Caki2 (cell line): ENCODE measurements around the gene C1QA. TPM values are rescaled to one million over a fixed set of nuclear protein-coding genes. Genes with fewer than 3 reads are reported as not detected.

Experiments
- DNase-seq: peaks from one replicate; pipeline ENCODE4 v3.0.0-alpha.2; 2015; ENCODE audit warnings: low read depth
- in situ Hi-C: cut with HindIII; loops from 2 replicates; pipeline ENCODE4 v1.10.0; 2016; ENCODE audit warnings: low sequenced_read_pairs, low pct_unique_long_range_greater_than_20kb, mixed read lengths
- total RNA-seq: library from RNA; depleted of rRNA; stranded (reverse); fragments of >200 nt; shearing (Covaris generic); gene quantifications from 2 replicates; pipeline ENCODE4 v1.2.3, GENCODE V29; 2014; ENCODE audit warnings: low replicate concordance; rRNA removed

C1QA gene, protein sequence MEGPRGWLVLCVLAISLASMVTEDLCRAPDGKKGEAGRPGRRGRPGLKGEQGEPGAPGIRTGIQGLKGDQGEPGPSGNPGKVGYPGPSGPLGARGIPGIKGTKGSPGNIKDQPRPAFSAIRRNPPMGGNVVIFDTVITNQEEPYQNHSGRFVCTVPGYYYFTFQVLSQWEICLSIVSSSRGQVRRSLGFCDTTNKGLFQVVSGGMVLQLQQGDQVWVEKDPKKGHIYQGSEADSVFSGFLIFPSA
- not detected in 2 replicates for total RNA-seq

DNA sequence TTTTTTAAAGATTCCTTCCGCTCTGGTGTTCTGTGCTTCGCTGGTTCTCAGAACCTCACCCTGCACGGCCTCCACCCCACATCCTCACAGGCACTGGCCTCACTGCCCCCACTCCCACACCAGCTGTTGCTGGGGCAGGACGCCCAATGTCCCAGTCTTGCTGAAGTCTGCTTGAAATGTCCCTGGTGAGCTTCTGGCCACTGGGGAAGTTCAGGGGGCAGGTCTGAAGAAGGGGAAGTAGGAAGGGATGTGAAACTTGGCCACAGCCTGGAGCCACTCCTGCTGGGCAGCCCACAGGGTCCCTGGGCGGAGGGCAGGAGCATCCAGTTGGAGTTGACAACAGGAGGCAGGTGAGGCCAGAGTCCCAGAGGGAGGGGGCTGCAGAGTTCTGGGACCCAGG is at the start of gene C1QA:
Gene C1QA (plus strand): TSS at position 276 of the 400 bp plus-strand sequence. CDS start 989 bp downstream, outside the sequence.
- DNase-seq: no peak
- in situ Hi-C loops: no loop called here

DNA sequence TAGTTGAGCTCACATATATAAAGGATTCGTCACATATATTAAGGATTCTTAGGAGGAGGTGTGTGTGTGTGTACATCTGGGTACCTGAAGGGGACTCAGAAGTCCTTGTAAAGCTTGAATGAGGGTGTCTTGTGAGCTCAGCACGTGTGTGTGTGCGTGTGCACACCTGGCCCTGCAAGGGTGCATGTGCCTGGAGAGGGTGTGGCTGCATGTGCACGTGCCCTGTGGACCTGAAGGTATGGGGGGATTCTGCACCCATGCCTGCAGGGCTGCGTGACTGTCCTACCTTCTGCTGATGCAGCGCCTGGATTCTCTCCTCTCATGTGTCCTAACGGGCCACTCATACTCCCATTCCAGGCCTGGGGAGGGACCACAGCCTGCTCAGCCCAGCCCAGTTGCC is 49.2 kb upstream of the C1QA start:
- DNase-seq: no peak

DNA sequence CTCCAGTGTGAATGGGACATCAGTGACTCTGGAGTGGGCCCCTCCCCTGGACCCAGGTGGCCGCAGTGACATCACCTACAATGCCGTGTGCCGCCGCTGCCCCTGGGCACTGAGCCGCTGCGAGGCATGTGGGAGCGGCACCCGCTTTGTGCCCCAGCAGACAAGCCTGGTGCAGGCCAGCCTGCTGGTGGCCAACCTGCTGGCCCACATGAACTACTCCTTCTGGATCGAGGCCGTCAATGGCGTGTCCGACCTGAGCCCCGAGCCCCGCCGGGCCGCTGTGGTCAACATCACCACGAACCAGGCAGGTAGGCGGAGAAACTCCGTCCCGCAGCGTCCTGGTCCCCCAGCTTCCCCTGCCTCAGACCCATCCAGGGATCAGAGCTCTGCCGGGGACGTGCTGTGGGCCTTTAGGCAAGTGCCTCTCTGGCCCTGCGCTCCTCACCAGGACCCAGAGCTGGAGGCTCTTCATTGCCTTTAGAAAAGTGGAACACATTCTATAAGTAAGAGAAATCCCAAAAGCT is 47.5 kb upstream of the C1QA start:
- DNase-seq: no peak
- in situ Hi-C loops: no loop called here

More for the DNA sequence above, 49.2 kb upstream of the C1QA start:
- in situ Hi-C loops: no loop called here

DNA sequence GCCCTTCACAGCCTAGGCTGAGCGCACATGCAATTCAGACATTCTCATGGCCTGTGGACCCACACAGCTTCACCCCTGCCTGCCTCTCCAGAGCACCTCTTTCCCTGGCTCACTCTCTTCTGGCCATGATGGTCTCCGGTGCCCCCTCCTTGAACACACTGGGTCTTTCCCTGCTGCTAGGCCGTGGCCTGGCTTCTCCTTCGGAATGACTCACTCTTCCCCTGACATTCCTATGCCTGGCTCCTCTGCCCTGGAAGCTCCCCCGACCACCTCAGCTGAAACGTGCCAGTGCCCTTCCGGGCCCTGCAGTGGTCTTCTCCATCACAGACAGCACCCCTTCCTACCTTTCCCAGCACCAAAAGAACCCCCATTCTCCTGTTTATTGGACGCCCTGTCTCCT is 44.9 kb upstream of the C1QA start:
- DNase-seq: no peak
- in situ Hi-C loops: no loop called here

DNA sequence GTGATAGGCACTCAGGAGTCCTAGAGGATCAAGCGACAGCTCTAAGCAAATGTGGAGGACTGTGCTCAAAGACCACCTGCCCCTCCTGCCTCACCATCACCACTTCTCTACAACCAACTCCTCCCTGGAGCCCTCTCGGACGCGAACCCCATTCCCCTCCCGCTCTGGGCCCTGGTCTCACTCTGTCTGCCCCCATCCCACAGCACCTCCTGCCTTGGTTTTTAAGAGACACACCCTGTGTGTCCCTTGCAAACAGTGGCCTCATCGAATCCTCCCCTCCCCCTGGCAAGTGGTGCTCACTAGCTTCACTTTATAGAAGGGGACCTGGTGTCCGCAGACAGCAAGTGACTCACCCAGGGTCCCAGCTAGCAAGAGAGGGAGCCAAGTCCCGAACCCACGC is 44.4 kb upstream of the C1QA start:
- no peak for DNase-seq
- in situ Hi-C loops: no loop called here

DNA sequence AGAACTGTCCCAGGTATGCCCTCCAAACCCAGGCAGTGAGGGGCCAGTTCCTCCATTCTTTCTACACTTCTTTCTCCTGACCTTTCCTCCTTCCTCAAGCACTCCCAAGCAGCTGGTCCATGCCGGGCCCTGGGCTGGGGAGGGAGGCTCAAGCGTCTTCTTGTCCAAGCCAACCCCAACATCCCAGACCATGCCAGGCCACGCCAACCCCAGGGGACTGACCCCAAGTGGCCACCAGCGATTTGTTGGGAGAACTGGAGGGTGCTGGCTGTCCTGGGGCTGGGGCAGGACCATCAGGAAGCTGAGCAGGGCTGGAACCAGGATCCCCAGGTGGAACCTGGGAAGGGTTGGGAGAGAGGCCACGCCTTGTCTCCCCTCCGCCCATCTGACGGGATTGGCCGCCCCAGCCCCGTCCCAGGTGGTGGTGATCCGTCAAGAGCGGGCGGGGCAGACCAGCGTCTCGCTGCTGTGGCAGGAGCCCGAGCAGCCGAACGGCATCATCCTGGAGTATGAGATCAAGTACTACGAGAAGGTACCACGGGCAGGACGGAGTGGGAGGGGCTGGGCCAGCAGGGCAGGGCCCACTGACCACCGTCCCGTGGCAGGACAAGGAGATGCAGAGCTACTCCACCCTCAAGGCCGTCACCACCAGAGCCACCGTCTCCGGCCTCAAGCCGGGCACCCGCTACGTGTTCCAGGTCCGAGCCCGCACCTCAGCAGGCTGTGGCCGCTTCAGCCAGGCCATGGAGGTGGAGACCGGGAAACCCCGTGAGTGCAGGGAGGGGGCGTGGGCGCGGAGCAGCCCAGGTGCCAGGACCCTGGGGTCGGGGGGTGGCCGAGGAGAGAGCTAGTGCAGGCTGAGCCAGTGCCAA is 43.3 kb upstream of the C1QA start:
- DNase-seq: no peak
- in situ Hi-C loops: no loop called here

DNA sequence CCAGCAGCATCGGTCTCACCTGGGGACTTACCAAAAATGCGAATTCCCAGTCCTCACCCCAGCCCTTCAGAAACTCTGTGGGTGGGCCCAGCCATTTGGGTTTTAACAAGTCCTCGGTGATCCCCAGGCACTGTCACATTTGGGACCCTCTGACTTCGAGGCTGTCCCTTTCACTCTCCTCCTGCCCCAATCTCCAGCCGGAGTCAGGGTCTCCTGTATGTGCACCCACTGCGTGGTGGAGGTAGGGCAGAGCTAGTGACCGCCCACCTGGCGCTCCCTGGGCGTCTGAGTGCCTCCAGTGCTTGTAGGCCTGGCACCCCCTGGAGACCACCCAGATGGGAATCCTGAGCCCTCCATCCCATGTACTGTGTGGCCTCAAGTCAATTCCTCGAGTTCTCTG is 42.0 kb upstream of the C1QA start:
- in situ Hi-C loops: no loop called here
- no peak for DNase-seq

DNA sequence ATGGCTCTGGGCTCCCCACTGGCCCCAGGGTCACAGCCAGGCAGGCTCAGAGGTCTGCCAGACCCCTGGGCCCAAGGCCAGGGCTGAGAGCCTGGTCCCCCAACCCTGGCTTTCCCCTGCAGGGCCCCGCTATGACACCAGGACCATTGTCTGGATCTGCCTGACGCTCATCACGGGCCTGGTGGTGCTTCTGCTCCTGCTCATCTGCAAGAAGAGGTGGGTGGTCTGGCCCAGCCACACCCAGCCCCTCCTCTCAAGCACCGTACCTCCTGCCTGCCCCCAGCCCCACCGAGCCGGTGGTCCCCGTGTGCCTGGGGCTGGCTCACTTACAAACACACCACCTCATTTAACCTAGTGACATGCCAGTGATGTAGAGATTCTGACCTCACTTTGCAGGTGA is 41.3 kb upstream of the C1QA start:
- no peak for DNase-seq
- in situ Hi-C loops: no loop called here

DNA sequence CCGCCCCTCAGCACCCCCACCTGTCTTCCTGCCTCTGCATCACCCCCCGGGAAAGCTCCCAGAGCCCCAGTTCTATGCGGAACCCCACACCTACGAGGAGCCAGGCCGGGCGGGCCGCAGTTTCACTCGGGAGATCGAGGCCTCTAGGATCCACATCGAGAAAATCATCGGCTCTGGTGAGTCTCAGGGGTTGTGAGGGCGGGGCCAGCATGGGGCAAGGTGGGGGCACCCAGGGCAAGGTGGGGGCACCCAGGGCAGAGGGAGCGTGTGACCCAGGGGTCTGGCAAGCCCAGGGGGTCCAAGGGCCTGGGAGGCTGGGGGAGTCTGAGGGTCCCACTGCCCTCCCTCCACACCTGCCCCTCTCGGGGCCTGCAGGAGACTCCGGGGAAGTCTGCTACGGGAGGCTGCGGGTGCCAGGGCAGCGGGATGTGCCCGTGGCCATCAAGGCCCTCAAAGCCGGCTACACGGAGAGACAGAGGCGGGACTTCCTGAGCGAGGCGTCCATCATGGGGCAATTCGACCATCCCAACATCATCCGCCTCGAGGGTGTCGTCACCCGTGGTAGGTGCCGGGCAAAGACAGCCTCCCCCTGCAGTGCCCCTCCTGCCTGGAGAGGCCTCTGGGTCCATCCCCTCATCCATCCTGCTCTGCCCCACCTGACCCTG is 39.0 kb upstream of the C1QA start:
- DNase-seq: no peak
- in situ Hi-C loops: no loop called here

DNA sequence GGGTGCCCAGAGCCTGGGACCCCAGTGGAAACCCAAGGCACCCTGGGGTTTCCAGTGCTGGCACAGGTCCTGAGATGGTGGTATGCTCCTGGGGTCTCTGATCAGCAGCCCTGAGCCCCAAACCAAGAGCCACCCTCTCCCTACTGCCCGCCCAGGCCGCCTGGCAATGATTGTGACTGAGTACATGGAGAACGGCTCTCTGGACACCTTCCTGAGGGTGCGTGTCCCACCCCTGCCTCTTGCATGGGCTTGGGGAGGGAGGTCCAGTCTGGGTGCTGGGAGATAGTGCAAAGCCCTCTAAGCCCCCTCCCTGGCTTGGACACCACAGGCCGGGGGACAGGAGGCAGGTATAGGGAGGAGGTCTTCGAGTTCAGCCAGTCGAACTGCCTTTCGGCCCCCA is 38.4 kb upstream of the C1QA start:
- in situ Hi-C loops: no loop called here
- DNase-seq: no peak

DNA sequence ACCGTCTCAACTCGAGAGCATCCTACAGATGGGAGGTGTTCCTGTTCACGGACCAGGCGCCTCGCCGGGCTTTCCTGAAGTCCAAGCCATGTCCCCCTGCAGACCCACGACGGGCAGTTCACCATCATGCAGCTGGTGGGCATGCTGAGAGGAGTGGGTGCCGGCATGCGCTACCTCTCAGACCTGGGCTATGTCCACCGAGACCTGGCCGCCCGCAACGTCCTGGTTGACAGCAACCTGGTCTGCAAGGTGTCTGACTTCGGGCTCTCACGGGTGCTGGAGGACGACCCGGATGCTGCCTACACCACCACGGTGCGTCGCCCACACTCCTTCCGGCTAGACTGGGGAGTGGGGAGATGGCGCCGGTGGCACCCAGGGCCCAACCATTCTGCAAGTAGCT is 37.7 kb upstream of the C1QA start:
- no peak for DNase-seq
- in situ Hi-C loops: no loop called here

DNA sequence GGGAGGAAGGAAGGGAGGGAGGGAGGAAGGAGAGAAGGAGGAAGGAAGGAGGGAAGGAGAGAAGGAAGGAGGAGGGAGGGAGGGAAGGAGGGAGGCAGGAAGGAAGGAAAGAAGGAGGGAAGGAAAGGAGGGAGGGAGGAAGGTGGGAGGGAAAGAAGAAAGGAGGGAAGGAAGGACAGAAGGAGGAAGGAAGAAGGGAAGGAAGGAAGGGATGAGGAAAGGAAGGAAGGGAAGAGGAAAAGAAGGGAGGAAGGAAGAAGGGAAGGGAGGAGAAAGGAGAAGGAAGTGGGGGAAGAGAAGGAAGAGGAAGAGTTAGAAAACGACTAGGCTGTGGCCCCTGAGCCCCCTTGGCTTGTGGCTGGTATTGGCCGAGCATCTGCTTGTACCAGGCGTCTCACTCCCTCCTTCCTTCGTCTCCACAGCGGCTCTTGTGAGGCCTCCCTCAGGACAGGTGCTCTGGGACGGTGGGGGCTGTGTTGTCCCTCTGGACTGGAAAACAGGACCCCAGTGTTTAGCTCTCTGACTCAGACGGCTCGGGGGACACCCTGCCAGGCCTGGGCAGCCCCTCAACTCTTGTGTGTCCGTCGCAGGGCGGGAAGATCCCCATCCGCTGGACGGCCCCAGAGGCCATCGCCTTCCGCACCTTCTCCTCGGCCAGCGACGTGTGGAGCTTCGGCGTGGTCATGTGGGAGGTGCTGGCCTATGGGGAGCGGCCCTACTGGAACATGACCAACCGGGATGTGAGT is 36.2 kb upstream of the C1QA start:
- in situ Hi-C loops: no loop called here
- no peak for DNase-seq

DNA sequence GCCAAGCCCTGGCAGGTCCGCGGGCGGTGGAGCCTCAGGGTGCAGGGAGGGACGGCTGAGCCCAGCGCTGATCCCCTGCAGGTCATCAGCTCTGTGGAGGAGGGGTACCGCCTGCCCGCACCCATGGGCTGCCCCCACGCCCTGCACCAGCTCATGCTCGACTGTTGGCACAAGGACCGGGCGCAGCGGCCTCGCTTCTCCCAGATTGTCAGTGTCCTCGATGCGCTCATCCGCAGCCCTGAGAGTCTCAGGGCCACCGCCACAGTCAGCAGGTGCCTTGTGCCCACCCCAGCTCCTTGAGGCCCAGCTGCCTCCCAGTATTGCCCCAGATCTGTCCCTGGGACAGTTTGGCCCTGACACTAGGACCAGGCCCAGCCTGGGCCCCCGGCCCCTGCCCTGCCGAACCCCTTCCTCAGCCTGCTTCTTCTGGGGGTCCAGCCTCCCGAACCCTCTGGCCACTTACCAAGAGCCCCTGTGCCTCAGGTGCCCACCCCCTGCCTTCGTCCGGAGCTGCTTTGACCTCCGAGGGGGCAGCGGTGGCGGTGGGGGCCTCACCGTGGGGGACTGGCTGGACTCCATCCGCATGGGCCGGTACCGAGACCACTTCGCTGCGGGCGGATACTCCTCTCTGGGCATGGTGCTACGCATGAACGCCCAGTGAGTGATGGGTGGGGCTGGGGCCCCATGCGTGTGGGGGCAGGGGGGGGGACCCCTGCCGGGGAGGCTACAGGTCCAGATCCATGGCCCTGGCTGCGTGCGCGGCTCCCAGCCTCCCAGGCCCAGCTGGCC is 35.4 kb upstream of the C1QA start:
- no peak for DNase-seq
- in situ Hi-C loops: no loop called here

DNA sequence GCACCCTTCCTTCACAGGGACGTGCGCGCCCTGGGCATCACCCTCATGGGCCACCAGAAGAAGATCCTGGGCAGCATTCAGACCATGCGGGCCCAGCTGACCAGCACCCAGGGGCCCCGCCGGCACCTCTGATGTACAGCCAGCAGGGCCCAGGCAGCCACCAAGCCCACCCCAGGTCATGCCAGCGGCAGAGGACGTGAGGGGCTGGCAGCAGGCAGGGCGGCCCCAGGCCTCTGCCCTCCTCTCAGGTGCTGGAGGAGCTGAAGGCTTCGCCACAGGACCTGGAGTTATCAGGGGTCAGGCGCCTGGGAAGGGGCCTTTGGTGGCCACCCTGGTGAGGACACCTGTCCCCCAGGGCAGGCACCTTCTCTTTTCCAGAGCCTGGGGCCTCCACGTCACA is 34.8 kb upstream of the C1QA start:
- DNase-seq: no peak
- in situ Hi-C loops: no loop called here

DNA sequence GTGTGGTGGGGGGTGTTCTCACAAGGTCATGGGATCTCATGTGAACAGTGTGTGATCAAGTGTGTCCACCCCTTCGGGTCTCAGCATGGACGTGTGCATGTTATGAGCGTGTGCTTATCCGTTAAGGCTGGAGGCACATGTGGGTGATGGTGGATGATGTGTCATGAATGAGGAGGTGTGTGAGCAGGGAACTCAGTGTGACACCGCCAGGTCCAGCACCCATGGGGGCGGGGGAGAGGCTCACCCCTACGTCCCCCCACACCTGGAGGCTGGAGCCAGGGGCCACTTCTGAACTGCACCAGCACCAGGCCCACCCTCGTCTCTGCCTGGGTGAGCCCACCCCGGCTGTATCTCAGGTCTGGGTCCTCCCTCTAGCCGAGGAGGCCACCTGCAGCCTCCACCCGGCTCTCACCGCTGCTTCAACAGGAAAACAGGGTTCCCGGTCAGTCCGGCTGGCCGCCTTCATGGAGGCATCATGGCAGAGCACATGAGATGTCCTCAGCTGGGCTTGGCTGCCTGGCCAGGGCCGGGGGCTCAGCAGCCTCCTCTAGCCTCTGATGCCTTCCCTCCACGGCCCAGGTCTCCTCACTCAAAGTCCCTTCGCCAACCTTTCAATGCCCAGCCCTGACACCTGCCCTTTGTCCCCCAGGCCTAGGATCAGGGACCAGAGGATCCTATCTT is 34.2 kb upstream of the C1QA start:
- DNase-seq: no peak
- in situ Hi-C loops: no loop called here

DNA sequence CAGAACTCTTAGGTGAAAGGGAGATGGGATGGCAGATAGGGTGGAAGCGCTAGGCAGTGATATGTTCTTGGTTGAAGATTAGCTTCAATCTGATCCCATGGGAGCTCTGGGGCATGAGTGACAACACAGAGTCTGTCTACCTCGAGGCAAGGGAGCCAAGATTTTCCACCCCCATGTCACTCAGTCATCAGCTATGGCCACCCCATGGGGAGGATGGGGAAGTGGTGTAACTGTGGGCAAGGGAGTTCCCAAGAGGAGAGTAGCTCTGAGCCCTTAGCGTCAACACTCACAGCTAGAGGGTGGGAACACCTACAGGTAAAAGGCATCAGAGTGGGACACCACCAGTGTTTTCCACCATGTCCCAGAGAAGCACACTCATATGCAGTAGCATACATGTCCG is 30.3 kb upstream of the C1QA start:
- no peak for DNase-seq
- in situ Hi-C loops: no loop called here

DNA sequence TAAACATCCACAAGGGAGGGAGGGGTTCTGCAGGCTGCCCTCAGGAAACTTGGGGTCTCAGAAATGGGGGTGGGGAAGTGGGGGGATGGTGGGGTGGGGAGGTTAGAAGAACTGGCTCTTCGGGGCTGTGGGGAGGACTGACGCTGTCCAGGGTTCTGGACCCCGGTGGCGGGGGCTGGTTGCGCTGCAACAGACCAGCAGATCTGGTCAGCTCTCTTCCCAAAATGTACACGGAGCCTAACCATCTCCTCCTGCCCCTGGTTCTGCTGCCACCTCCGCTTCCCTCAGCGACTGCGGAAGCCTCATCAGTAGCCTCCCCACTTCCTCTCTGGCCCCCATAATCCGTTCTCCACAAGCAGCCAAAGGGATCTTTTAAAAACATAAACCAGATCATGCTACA is 29.3 kb upstream of the C1QA start:
- DNase-seq: no peak
- in situ Hi-C loops: no loop called here
